GM18861 (cell line): ENCODE data around the gene SRRM5.
"Not testable (repeated sequence)": the region's sequence is repeated elsewhere in the genome, so short reads cannot be mapped to it uniquely, and the experiment has no call there.

Experiments used
- ATAC-seq: cut with Tn5 transposase; IDR thresholded peaks from one replicate; pipeline ENCODE4 v1.9.1; 2021; ENCODE audit not compliant: unreplicated experiment

SRRM5 gene, protein sequence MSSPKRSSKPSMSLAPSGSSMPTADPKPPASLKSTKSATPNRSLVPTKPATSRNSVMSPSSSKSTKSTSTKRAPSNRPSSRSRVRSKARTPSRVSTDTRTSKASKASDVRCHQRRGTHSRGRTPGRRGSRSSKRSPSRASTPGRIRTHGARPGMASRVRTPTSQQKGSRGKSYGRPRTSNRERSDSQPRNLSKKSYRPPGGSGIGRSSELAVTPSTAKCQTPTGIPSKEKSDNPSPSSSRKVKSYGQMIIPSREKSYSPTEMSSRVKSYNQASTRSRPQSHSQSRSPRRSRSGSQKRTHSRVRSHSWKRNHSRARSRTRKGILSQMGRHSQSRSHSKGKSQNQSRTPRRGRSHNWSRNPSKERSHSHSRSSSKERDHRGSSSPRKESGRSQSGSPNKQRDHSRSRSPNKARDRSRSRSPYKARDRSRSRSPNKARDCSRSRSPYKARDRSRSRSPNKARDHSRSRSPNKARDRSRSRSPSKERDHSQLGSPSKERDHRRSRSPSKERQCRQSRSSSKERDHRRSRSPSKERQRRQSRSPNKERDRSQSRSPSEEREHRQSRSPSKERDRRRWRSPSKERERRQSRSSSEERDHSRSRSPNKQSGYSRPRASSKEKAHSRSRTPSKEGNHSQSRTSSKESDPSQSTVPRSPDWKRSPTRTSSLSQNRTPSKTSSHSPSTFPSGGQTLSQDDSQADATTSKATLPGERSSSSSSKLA

DNA sequence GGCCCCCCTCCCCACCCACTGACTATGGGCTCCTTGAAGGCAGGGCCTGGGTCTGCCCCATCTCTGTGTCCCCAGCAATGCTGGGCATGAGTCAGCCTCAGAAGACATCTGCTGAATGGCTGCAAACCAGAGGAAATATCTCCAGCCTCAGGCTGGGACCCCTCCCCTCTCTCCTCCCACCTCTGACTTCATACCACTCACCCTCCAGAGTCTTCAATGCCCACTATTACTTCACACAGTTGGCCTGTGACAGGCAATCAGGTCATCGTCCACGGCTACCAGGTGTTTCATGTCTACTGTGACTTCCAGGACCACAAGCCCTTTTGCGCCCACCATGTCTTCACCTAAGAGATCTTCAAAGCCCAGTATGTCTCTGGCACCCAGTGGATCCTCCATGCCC, at the start of gene SRRM5:
Gene SRRM5, plus strand, starts transcription at position 301 of the 400 bp plus-strand sequence. Its CDS starts 34 bp downstream, at position 335.
- no peak for ATAC-seq

GRCh38 chr19:43562226-43562697, 49.6 kb upstream of the SRRM5 start:
- ATAC-seq, result no peak

DNA sequence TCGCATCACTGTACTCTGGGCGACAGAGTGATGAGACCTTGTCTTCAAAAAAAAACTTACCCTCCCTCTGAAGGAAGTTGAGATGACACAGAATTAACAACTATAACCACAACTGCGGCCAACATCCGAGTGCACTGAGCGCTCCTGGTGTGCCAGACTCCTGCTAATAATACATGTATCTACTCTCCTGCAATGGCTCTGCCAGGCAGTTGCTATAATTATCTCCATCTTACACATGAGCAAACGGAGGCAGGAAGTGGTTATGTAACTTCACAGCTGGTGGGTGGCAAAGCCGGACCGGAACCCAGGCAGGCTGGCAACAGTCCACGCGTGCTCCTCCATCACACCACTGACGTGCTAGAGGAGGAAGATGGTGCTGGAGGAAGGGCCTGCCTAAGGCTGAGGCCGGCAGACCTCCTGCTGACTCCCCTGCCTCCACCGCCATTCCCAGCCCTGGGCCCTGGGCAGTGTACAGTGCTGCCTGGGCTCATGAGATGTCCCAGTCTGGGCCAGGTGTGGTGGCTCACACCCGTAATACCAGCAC, 49.1 kb upstream of the SRRM5 start:
- ATAC-seq, result peak; percentile 77

GRCh38 chr19:43563816-43564457, 48.0 kb upstream of the SRRM5 start:
- no peak for ATAC-seq

- ATAC-seq, result no peak
Observed at GRCh38 chr19:43564800-43565199, 47.1 kb upstream of the SRRM5 start.

GRCh38 chr19:43569657-43570056, 42.2 kb upstream of the SRRM5 start:
- ATAC-seq, result no peak

DNA sequence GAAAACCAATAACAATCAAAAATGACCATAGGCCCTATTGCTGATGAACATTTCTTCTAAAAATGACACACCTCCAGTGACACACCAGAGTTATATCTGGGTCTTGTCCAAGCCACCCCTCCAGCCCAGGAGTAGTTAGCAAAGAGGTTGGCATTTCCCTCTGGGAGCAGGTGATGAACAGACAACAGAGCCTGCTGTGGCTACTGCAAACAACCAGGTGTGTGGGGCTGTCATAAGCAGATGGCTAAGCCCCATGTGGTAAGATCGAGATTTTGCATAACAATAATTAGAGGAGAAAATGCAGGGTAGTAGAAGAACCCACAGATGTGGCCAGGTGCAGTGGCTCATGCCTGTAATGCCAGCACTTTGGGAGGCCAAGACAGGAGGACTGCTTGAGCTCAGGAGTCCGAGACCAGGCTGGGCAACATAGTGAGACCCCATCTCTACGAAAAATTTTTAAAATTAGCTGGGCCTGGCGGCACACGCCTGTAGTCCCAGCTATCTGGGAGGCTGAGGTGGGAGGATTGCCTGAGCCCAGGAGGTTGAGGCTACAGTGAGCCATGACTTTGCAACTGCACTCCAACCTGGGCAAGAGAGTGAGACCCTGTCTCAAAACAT, 41.6 kb upstream of the SRRM5 start:
- no peak for ATAC-seq

DNA sequence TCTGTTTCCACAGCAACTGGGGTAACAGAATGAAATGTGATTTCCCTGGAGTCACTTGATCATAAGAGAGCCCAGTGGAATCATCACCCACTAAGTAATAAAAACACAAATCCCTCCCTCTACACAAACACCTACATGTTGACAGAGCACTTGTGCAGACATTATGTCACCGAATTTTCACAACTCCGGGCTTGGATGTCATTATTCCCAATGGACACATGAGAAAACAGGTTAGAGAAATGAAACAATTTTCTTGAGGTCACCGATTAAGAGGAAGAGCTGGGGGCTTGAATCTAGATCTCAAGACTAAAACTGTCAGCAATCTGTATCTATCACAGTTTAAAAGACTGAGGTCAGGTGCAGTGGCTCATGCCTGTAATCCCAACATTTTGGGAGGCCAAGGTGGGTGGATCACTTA, 39.7 kb upstream of the SRRM5 start:
- ATAC-seq, result no peak

DNA sequence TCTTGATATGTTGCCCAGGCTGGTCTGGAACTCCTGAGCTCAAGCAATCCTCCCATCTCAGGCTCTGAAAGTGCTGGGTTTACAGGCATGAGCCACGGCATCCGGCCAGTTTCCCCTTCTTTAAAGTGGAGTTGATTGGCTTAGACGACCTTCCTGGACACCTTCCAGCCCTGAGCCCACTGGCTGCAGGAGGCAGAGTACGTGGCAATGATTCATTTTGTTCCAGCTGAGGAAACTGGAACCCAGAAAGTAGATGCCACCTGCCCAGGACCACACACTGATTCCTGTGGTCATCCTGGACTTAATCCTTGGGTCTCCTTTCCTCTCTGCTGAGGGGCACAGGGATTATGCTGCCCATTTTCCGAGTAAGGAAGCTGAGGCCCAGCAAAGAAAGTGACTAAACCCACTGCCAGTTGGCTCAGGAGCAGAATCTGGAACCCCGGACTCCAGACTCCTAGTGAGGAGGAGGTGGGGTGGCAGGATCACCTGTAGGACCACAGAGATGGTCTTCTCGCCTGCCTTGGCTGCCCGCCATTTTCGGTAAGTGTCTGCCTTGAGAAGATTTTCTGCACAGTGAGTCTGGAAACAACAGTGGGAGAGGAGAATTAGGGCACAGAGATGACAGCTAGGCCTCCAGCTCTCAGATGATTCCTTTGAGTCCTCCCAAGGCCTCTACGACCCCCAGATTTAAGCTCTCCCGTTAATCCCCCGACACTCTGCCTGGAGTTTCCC, 37.3 kb upstream of the SRRM5 start:
- ATAC-seq, result no peak

DNA sequence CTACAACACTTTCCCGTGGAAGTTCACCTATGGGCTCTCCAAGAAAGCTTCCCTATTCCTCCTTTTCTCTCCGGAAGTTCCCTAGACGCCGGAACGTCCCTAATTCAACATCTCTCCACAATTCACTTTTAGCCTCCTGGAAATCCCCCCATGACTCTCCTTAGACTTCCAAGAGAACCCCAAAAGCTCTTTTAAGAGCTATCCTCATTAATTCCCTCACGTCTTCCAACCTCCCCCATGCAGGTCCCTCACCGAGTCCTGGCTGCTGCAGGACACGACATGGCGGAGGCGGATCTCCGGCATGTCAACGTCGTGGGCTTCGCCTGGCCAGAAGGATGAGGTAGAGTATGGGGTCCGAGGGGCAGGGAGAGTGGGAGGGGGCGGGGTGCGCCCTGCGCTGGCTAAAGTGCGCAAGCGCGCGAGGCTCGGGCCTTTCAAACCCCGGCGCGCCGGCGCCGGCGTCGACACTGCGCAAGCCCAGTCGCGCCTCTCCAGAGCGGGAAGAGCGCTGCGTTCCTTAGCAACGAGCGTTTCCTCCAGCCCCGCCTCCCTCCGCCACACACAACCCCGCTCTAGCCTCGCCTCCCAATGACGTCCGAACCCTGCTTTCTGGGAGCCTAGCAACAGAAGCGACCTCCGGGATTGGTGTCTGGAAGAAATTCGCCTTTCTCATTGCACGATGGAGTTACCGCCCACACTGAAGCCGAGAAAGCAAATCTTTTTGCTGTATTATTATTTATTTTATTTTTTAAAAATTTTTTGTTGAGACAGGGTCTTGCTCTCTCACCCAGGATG, 36.5 kb upstream of the SRRM5 start, which contains the start of the genes PINLYP and XRCC1:
Gene PINLYP, plus strand, starts transcription at position 646 of the 795 bp plus-strand sequence. CDS start 1,391 bp downstream, outside the sequence.
Gene XRCC1, minus strand, starts transcription at position 372 of the 795 bp plus-strand sequence. Its CDS starts 69 bp downstream, at position 303.
- ATAC-seq, result peak; percentile 89

DNA sequence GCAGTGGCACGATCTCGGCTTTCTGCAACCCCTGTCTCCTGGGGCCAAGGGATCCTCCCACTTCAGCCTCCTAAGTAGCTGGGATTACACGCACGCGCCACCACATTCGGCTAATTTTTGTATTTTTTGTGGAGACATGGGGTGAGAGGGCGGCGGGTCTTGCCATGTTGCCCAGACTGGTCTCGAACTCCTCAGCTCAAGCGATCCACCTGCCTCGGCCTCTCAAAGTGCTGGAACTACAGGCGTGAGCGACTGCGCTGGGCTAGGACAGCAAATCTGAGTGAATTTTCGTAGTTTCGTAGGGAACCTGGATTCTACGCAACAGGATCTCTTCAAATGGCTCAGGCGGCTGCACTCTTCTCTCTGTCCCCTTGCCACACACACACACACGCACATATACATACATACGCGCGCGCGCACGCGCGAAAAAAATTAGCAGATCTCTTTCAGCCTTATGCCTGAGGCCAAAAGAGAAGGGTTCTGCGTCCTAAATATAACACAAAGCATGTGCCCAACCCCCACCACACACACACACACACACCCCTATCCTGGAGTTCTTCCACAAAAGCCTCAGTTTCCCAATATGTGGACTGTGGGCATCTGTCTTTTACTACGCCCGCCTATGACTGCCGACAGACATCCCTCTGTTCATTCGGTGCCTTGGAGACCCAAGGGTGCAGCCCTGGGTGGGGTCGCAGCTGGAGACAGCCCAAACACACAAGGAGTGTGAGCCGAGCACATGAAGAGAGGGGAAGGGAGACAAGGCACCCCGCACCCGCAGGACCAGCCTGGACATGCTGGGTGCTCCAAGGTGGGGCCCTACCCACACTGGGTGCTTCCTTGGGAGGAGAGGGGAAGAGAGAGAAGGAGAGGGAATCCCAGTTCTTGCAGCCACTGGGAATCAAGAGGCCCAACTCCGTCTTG, 35.7 kb upstream of the SRRM5 start:
- no peak for ATAC-seq

- ATAC-seq, result no peak
Observed at GRCh38 chr19:43578787-43579186, 33.1 kb upstream of the SRRM5 start.

DNA sequence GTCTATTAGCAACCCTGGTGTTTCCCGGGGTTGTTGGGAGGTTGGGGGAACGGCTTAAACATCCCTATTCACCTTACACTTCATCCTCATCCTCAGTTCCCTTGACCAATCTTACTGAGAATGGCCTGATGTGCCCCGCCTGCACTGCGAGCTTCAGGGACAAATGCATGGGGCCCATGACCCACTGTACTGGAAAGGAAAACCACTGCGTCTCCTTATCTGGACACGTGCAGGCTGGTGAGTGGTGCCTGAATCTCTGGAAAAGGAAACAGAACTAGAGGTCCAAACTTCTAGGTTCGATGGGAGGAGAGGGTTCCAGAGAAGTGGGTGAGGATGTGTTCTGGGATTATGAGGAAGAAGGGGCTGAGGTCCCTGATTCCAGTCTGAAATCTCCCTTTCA, 30.4 kb upstream of the SRRM5 start:
- ATAC-seq, result no peak

DNA sequence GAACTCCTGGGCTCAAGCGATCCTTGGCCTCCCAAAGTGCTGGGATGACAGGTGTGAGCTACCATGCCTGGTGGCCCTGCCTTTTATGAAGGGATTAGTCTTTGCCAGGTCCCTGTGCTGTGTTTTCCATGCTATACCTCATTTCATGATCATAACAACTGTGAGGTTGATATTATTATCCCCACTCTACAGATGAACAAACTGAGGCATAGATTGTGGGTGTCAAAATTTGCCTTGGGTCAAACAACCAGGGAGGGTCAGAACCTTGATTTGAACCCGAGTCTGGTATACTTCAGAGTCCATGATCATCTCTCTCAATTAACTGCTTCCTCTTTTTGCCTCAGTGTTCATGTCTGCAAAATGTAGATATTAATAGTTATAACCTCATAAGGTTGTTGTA, 29.4 kb upstream of the SRRM5 start:
- ATAC-seq, result no peak

DNA sequence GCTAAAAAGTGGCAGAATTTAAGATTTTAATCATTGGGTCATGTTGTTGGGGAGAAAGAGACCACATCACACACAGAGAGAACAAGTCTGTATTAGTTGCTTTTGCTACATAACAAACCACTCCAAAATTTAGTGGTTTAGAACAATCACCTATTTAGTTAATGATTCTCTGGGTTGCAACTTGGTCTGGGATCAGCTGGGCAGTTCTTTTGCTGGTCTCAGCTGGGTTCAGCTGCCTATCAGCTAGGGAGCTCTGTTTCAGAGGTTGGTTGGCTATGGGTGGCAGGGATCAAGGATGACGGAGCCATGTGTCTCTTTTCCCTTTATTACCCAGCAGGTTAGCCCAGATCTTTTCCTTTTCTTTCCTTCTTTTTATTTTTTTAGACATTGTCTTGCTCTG, 27.4 kb upstream of the SRRM5 start:
- peak; percentile 44 for ATAC-seq

GRCh38 chr19:43586346-43586745, 25.5 kb upstream of the SRRM5 start:
- no peak for ATAC-seq

GRCh38 chr19:43587029-43587428, 24.9 kb upstream of the SRRM5 start:
- not testable (repeated sequence) for ATAC-seq

DNA sequence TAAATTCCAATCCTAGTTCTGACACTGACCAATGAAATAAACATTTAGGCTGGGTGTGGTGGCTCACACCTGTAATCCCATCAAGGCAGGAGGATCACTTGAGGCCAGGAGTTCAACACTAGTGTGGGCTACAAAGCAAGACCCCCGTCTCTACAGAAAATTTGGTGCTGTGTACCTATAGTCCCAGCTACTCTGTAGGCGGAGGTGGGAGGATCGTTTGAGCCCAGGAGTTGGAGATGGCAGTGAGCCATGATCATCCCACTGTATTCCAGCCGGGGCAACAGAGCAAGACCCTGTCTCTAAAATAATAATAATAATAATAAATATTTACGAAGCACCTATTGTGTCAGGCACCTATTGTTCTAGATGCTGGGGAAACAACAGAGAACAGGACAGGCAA, 22.6 kb upstream of the SRRM5 start:
- ATAC-seq, result no peak
